ENCODE measurements around the gene PTPN3. TPM values are rescaled to one million over a fixed set of nuclear protein-coding genes. Genes with fewer than 3 reads are reported as not detected.

PTPN3 gene
- polyA plus RNA-seq, 1 donor (not counting 4 experiments of a cell fraction or from before 2014, with no cell fraction given), result 19.9 TPM

- dilution Hi-C loops (cut with MboI; ENCODE audit: extremely low pct_ligation_motif_present, low sequenced_read_pairs), result no loop called here
- Histone ChIP-seq H3K9me3 (ENCODE audit: control insufficient read depth, low read depth, low read length) (no peaks in the 10 kb centered on the region), H3K36me3 (ENCODE audit: control insufficient read depth in 2 of 2, extremely low read depth in 1 of 2, insufficient read depth in 2 of 2, low read length in 2 of 2) (no peaks in the 10 kb centered on the region), H3K27ac (ENCODE audit: control insufficient read depth, insufficient read depth, low read length) (peak overlapping the region; percentile 72), H3K9me1 (ENCODE audit: control insufficient read depth, extremely low read depth, insufficient read depth, low read length) (no peaks in the 10 kb centered on the region), H3K79me2 (ENCODE audit: control insufficient read depth, insufficient read depth, low read length) (no peaks in the 10 kb centered on the region), H3K4me1 (ENCODE audit: control insufficient read depth, extremely low read depth, insufficient read depth, low read length) (peaks cover 34% of the 10 kb centered on the region), H3K4me2 (ENCODE audit: control insufficient read depth, extremely low read depth, insufficient read depth, low read depth, low read length) (peak overlapping the region; percentile 62), H3K27me3 (ENCODE audit: control insufficient read depth, extremely low read depth, insufficient read depth, low read length) (no peaks in the 10 kb centered on the region), H3K9ac (ENCODE audit: control insufficient read depth, extremely low read depth, insufficient read depth, low read length) (peak overlapping the region; percentile 0), H2AFZ (ENCODE audit: control insufficient read depth, low read length) (peak overlapping the region; percentile 47), H3K4me3 (ENCODE audit: control insufficient read depth in 2 of 3, extremely low read depth in 1 of 3, insufficient read depth in 2 of 3, low read depth in 1 of 3, low read length in 3 of 3) (peak overlapping the region; percentile 6 to 29 (median 13)), H4K20me1 (ENCODE audit: control insufficient read depth, extremely low read depth, insufficient read depth, low read length) (no peaks in the 10 kb centered on the region)
- TF ChIP-seq CTCF (optimal IDR thresholded peaks at IDR 0.05 in 1 of 3, IDR thresholded peaks at IDR 0.05 in 1 of 3, conservative IDR thresholded peaks at IDR 0.05 in 1 of 3; ENCODE audit: extremely low read depth in 1 of 3, insufficient read depth in 2 of 3, low read length in 3 of 3) (no peak), EZH2 (IDR thresholded peaks at IDR 0.05; ENCODE audit: low read length) (no peak)
- DNase-seq (ENCODE audit: low read depth, low spot score), result peak; percentile 28
- FAIRE-seq, result peak; percentile 97
Observed at GRCh38 chr9:109537288-109537687, 39.2 kb upstream of the PTPN3 start.

GRCh38 chr9:109536859-109537258 lies 38.8 kb upstream of the PTPN3 start:
- peaks cover 34% of the 10 kb centered on the region for H3K4me1 ChIP-seq (ENCODE audit: control insufficient read depth, extremely low read depth, insufficient read depth, low read length)
- no peak for DNase-seq (ENCODE audit: low read depth, low spot score)
- no peaks in the 10 kb centered on the region for H4K20me1 ChIP-seq (ENCODE audit: control insufficient read depth, extremely low read depth, insufficient read depth, low read length)
- H3K9me1 ChIP-seq (ENCODE audit: control insufficient read depth, extremely low read depth, insufficient read depth, low read length), result no peaks in the 10 kb centered on the region
- TF ChIP-seq CTCF (optimal IDR thresholded peaks at IDR 0.05 in 1 of 3, IDR thresholded peaks at IDR 0.05 in 1 of 3, conservative IDR thresholded peaks at IDR 0.05 in 1 of 3; ENCODE audit: extremely low read depth in 1 of 3, insufficient read depth in 2 of 3, low read length in 3 of 3), result no peak
- TF ChIP-seq EZH2 (IDR thresholded peaks at IDR 0.05; ENCODE audit: low read length), result no peak
- H3K36me3 ChIP-seq (ENCODE audit: control insufficient read depth in 2 of 2, extremely low read depth in 1 of 2, insufficient read depth in 2 of 2, low read length in 2 of 2), result no peaks in the 10 kb centered on the region
- peak overlapping the region; percentile 72 for H3K27ac ChIP-seq (ENCODE audit: control insufficient read depth, insufficient read depth, low read length)
- H3K4me3 ChIP-seq (ENCODE audit: control insufficient read depth in 2 of 3, extremely low read depth in 1 of 3, insufficient read depth in 2 of 3, low read depth in 1 of 3, low read length in 3 of 3), result peak overlapping the region; percentile 6 to 29 (median 13)
- no peaks in the 10 kb centered on the region for H3K79me2 ChIP-seq (ENCODE audit: control insufficient read depth, insufficient read depth, low read length)
- dilution Hi-C loops (cut with MboI; ENCODE audit: extremely low pct_ligation_motif_present, low sequenced_read_pairs), result no loop called here
- H2AFZ ChIP-seq (ENCODE audit: control insufficient read depth, low read length), result no peak overlapping the region
- no peaks in the 10 kb centered on the region for H3K27me3 ChIP-seq (ENCODE audit: control insufficient read depth, extremely low read depth, insufficient read depth, low read length)
- no peaks in the 10 kb centered on the region for H3K9me3 ChIP-seq (ENCODE audit: control insufficient read depth, low read depth, low read length)
- no peak overlapping the region for H3K9ac ChIP-seq (ENCODE audit: control insufficient read depth, extremely low read depth, insufficient read depth, low read length)
- FAIRE-seq, result no peak
- H3K4me2 ChIP-seq (ENCODE audit: control insufficient read depth, extremely low read depth, insufficient read depth, low read depth, low read length), result peak overlapping the region; percentile 62
